ENCODE measurements around the gene TSPAN4. TPM values are rescaled to one million over a fixed set of nuclear protein-coding genes. Genes with fewer than 3 reads are reported as not detected.

TSPAN4 gene
- total and polyA plus RNA-seq, 9 of the 15 experiments (the other 6 are each of a cell fraction or from before 2014, with no cell fraction given), result 0.07 to 31.0 (median 15.7) TPM

- TF ChIP-seq PATZ1 (CRISPR knock-in tag; IDR thresholded peaks at IDR 0.05; ENCODE audit: borderline replicate concordance) (no peak), JUNB (CRISPR knock-in tag; conservative IDR thresholded peaks at IDR 0.05) (no peak), RFX1 (IDR thresholded peaks at IDR 0.05) (no peak), TCF7L2 (IDR thresholded peaks at IDR 0.05; ENCODE audit: low read depth, low read length) (no peak), ZNF12 (CRISPR knock-in tag; IDR thresholded peaks at IDR 0.05) (no peak), SRSF1 (IDR thresholded peaks at IDR 0.05; ENCODE audit: low read depth, low read length) (no peak), CREBBP (IDR thresholded peaks at IDR 0.05; ENCODE audit: low read depth, low read length) (no peak), SMARCA4 (IDR thresholded peaks at IDR 0.05) (no peak), E4F1 (CRISPR knock-in tag; IDR thresholded peaks at IDR 0.05; ENCODE audit: borderline replicate concordance) (no peak), SETDB1 (IDR thresholded peaks at IDR 0.05; ENCODE audit: low read length) (no peak), ZNF3 (CRISPR knock-in tag; IDR thresholded peaks at IDR 0.05) (no peak), ZNF239 (CRISPR knock-in tag; IDR thresholded peaks at IDR 0.05) (no peak), EZH2 (IDR thresholded peaks at IDR 0.05; ENCODE audit: borderline replicate concordance, low read depth, low read length) (no peak), NEUROD1 (IDR thresholded peaks at IDR 0.05; ENCODE audit: borderline replicate concordance, low read depth, low read length, partially characterized antibody) (no peak), U2AF1 (optimal IDR thresholded peaks at IDR 0.05; ENCODE audit: low read depth, low read length) (no peak), CREB1 (IDR thresholded peaks at IDR 0.05) (no peak), CREB1 (CRISPR knock-in tag; IDR thresholded peaks at IDR 0.05) (no peak)
- TF ChIP-seq, protein P1, sequence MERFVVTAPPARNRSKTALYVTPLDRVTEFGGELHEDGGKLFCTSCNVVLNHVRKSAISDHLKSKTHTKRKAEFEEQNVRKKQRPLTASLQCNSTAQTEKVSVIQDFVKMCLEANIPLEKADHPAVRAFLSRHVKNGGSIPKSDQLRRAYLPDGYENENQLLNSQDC (CRISPR knock-in tag; IDR thresholded peaks at IDR 0.05), result no peak
- TF ChIP-seq, protein P2, sequence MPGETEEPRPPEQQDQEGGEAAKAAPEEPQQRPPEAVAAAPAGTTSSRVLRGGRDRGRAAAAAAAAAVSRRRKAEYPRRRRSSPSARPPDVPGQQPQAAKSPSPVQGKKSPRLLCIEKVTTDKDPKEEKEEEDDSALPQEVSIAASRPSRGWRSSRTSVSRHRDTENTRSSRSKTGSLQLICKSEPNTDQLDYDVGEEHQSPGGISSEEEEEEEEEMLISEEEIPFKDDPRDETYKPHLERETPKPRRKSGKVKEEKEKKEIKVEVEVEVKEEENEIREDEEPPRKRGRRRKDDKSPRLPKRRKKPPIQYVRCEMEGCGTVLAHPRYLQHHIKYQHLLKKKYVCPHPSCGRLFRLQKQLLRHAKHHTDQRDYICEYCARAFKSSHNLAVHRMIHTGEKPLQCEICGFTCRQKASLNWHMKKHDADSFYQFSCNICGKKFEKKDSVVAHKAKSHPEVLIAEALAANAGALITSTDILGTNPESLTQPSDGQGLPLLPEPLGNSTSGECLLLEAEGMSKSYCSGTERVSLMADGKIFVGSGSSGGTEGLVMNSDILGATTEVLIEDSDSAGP (CRISPR knock-in tag; IDR thresholded peaks at IDR 0.05), result no peak
Observed at GRCh38 chr11:808427-809286, 34.0 kb upstream of the TSPAN4 start (continued).

All from K562 (cell line).